ENCODE data around the gene TTLL8. TPM values are rescaled to one million over a fixed set of nuclear protein-coding genes. Genes with fewer than 3 reads are reported as not detected.

Gene TTLL8
- total RNA-seq, 4 donors from 2014 or later: not detected

DNA sequence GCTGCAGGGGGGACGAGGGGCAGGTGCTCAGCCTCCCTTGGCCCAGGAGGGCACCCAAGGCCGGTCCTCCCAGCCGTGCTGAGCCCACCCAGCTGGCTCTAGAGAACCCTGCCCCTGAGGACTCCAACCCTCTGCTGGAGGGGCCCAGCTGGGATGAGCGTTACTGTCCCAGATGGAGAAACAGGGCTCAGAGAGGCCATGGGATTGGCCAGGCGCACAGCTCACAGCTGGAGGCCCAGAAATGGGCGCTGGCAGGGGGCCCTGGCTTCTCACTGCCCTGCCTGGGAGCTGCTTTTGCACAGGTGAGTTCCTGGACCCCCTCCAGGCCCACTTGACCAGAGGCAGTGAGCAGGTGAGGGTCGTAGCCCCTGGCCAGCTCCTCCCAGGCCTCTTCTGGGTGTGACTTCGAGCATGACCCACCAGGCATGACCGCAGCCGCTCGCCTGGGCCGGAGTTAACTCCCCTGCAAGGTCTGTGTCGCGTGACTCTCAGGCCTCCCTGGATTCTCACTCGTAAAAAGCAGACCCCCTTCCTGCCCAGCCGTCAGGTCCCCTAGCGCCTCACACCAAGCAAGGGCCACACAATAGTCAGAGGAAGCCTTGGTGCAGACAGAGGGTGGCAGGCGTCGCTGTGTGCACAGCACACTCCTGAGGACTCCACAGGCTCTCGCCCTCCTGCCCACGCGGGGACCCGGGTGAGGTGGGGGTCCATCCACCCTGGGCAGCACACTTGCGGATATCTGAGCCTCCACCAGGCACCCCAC lies 25.8 kb downstream of the TTLL8 start:
- WGBS: no CpG with 5 or more reads among the region's 24 CpGs

DNA sequence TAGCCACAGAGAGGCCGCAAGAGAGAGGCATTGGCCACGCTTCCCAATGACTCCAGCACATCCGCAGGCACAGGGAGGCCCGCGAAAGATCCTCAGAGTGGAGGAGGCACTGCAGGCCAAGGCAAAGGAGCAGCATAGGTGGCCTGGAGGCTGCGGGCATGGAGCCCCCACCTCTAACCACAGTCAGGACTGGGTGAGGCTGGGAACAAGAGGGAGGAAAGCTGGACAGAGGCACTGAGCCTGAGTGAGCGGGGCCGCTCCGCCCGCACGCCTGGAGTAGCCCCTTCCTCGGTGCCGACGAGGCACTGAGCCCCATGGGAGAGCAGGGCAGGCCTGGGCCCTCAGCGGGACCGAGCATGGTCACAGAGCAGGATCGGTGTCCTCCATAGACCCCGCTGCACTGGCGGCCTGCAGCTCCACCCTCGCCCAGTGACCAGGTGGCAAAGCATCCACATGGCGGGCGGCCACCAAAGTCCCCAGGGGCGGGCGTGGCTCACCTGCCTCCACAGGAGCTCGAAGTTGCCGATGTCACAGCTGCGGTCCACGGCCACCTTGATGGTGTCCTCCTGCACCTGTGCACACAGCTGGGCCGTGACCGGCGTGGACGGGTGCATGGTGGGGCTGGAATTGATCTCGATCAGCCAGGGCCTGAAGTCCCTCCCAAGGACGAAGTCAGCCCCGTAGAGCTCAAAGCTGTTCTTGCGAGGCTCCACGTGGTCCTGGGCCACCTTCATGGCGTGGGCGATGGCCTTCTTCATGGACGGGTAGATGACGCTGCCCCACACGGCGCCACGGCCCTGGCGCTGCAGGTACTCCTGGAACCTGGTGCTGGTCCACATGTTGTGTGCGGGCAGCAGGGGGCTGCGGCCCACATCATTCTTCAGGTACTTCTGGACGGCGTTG lies 26.7 kb downstream of the TTLL8 start:
- Histone ChIP-seq H3K4me1 (peaks cover 18% of the 10 kb centered on the region), H3K27me3 (peaks cover 54% of the 10 kb centered on the region), H3K27ac (no peak overlapping the region), H3K4me3 (no peak overlapping the region), H3K9me3 (no peaks in the 10 kb centered on the region), H3K36me3 (no peaks in the 10 kb centered on the region)
- DNase-seq (ENCODE audit: low spot score in 2 of 2): peak in 1 of 2 donors; percentile 76
- TF ChIP-seq, protein P1, sequence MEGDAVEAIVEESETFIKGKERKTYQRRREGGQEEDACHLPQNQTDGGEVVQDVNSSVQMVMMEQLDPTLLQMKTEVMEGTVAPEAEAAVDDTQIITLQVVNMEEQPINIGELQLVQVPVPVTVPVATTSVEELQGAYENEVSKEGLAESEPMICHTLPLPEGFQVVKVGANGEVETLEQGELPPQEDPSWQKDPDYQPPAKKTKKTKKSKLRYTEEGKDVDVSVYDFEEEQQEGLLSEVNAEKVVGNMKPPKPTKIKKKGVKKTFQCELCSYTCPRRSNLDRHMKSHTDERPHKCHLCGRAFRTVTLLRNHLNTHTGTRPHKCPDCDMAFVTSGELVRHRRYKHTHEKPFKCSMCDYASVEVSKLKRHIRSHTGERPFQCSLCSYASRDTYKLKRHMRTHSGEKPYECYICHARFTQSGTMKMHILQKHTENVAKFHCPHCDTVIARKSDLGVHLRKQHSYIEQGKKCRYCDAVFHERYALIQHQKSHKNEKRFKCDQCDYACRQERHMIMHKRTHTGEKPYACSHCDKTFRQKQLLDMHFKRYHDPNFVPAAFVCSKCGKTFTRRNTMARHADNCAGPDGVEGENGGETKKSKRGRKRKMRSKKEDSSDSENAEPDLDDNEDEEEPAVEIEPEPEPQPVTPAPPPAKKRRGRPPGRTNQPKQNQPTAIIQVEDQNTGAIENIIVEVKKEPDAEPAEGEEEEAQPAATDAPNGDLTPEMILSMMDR (IDR thresholded peaks at IDR 0.05): no peak
- TF ChIP-seq EP300 (IDR thresholded peaks at IDR 0.05) (no peak), POLR2A (IDR thresholded peaks at IDR 0.05) (no peak), POLR2AphosphoS5 (IDR thresholded peaks at IDR 0.05) (no peak)
- WGBS: 85% methylated on average over 14 of the region's 49 CpGs

More for the DNA sequence above, 25.8 kb downstream of the TTLL8 start:
- peaks cover 18% of the 10 kb centered on the region for H3K4me1 ChIP-seq
- peaks cover 50% of the 10 kb centered on the region for H3K27me3 ChIP-seq
- H3K36me3 ChIP-seq: no peaks in the 10 kb centered on the region
- DNase-seq (ENCODE audit: low spot score in 2 of 2): peak in 1 of 2 donors; percentile 74
- no peak overlapping the region for H3K4me3 ChIP-seq
- H3K27ac ChIP-seq: no peak overlapping the region
- no peaks in the 10 kb centered on the region for H3K9me3 ChIP-seq
- TF ChIP-seq POLR2AphosphoS5 (IDR thresholded peaks at IDR 0.05) (no peak), POLR2A (IDR thresholded peaks at IDR 0.05) (no peak), EP300 (IDR thresholded peaks at IDR 0.05) (no peak)
- TF ChIP-seq, protein P1 (IDR thresholded peaks at IDR 0.05): no peak

DNA sequence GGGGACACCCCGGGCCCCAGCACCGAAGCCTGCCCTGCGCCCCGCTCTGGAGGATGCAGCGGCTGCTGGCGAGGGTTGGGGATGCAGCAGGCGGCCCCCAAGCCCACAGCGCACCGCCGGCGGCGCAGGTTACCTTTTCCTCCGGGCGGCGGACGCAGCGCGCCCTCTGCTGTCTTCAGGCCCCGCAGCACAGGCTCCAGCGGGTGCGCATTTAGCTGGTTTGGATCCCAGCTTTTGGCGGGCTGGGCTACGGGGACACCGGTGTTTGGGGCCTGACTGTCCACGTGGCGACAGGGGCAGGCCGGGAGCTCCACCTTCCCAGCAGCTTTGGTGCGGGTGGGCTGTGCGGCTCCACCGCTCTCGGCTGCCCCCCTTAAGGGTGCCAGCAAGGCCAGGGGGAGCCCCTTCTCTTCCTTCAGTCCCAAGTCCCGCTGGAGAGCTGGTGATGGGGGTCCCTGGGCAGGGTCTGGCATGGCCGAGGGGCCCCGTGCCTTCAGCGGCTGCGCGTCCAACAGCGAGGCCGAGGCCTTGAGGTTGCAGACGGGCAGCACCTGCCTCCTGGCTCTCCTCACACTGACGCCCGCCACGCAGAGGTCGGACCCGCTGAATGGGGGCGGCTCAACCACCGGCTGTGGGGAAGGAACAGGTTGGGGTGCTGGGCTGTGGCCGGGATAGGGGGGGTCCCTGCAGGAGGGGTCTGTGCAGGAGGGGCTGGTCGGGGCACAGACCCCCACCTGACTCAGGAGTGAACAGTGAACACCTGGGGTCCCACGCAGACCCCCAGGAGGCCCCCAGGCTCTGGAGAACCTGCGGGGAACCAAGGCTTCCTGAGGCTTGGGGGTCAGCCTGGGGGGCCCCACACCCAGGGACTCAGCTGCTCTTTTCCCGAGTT lies 27.6 kb downstream of the TTLL8 start:
- Histone ChIP-seq H3K27me3 (peaks cover 53% of the 10 kb centered on the region), H3K4me1 (peaks cover 18% of the 10 kb centered on the region), H3K4me3 (no peak overlapping the region), H3K27ac (no peak overlapping the region), H3K36me3 (no peaks in the 10 kb centered on the region), H3K9me3 (no peaks in the 10 kb centered on the region)
- WGBS: 80% methylated on average over 1 of the region's 52 CpGs
- TF ChIP-seq, protein P1 (IDR thresholded peaks at IDR 0.05): peak; percentile 66 to 85
- no peak for TF ChIP-seq POLR2AphosphoS5 (IDR thresholded peaks at IDR 0.05)
- no peak for TF ChIP-seq EP300 (IDR thresholded peaks at IDR 0.05)
- DNase-seq (ENCODE audit: low spot score in 2 of 2): no peak

DNA sequence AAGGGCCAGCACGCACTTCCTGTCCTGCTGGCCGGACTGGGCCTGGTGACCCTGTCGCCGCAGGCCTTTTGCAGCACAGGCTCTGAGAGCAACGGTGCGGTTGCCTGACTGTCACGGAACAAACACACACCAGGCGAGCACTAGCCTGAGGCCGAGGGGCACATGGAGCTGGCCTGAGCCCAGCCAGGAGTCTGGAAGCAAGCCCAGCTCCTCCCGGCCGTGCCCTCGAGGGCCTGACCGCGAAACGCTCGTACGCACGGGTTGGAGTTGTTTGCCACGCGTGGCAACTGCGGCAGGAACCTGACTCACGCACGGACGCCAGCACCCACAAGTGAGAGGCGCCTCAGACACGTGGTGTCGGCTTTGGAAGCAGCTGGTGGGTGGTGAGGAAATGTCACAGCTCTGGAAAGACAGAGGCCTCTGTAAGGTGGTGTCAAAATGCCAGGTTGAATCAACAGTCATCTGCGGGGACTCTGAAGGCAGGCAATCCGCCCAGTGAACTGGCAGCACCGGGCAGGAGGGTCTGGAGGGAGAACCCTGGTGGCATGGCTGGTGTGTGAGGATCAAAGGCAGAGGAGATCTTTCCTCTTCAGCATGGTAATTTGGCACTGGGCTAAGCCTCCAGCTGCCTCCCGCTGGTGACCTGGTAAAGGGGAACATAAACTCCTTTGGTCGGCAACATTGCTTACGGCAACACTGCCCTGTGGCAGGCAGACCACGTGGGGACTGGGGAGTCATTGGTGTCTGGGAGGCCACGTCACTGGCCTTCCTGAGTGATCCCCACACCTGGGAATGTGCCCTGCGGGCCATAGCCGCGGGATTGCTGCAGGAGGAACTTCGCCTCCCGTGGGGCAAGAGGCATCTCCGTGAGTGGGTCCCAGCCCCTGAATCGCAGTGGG lies 30.2 kb downstream of the TTLL8 start:
- Histone ChIP-seq H3K27me3 (peaks cover 43% of the 10 kb centered on the region), H3K9me3 (no peaks in the 10 kb centered on the region), H3K4me3 (no peak overlapping the region), H3K4me1 (peaks cover 18% of the 10 kb centered on the region), H3K36me3 (no peaks in the 10 kb centered on the region), H3K27ac (no peak overlapping the region)
- peak; percentile 69 to 79 for DNase-seq (ENCODE audit: low spot score in 2 of 2)
- 57% methylated on average over 25 of the region's 42 CpGs for WGBS
- TF ChIP-seq POLR2A (IDR thresholded peaks at IDR 0.05) (no peak), EP300 (IDR thresholded peaks at IDR 0.05) (no peak), POLR2AphosphoS5 (IDR thresholded peaks at IDR 0.05) (peak in 2 of 3 donors; percentile 10 to 30)
- TF ChIP-seq, protein P1 (IDR thresholded peaks at IDR 0.05): no peak
